H1 (cell line): ENCODE measurements around the gene CCDC8. TPM values are rescaled to one million over a fixed set of nuclear protein-coding genes. Genes with fewer than 3 reads are reported as not detected.
A peak's percentile ranks its signal among the peaks of the same experiment; 100 is the strongest.

Source experiments
- MAFK ChIP-seq: IDR thresholded peaks from 2 replicates; pipeline ENCODE4 v1.6.1; 2012; ENCODE audit warnings: low read depth, mild to moderate bottlenecking, improper control_type of control experiment, low read length
- polyA plus RNA-seq, 7 experiments: library from polyadenylated mRNA; depleted of rRNA in 3 of 7; stranded (reverse) in 5 of 7; unstranded in 2 of 7; fragments of >200 nt in 5 of 7; fragments of 200-250 nt in 2 of 7; gene quantifications; 1 replicate in 5 of 7; 2 replicates in 1 of 7; 4 replicates in 1 of 7; pipeline versions ENCODE4 v1.2.1 to v1.2.3, GENCODE V29; 2011 to 2013; ENCODE audit warnings: missing spikeins in 2 of 7, mixed read lengths in 2 of 7
- total RNA-seq: library from RNA; stranded (reverse); fragmentation: NEBNext Ultra II Directional; extraction: Animal tissue kit (Norgen Biotek cat#: 25700); gene quantifications from 2 replicates; pipeline ENCODE4 v1.2.1, GENCODE V29; 2021
- TF ChIP-seq, protein P1 (sequence below), 3 experiments: IDR thresholded peaks; 1 replicate in 2 of 3; 2 replicates in 1 of 3; pipeline versions ENCODE4 v1.5.1 to v1.6.1; 2011; ENCODE audit warnings: low read length in 3 of 3, mild to moderate bottlenecking in 3 of 3, inconsistent platforms in 2 of 3, low read depth in 1 of 3, moderate library complexity in 1 of 3; ENCODE audit not compliant: insufficient read depth in 1 of 3; ENCODE audit errors: control extremely low read depth in 1 of 3

Gene CCDC8
- total and polyA plus RNA-seq, 2 of the 8 experiments (the other 6 are each of a cell fraction or from before 2014, with no cell fraction given), result 4.9 to 13.6 TPM

DNA sequence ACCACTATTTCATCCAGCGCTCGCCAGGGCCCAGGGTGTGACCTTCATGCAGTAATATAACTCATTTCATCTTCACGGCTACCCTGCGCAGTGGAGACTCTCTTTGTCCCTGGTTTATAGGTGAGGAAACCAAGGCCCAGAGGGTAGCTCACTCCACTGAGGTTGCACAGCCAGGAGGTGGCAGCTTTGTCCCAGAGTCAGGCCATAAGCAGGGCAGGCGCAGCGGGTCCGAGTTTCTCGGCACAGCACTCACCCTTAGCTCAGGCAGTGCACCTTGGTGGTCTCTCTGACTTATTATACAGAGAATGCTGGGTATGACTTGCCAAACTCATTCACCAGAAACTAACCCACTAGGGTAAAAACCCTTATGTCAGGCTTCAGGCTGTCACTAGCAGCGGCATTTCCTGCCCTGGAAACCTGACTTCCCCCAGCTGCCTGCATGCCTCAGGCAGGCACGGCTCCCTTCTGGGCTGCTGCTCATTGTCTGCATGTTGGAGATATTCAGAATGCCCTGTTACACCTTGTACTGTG lies 41.9 kb downstream of the CCDC8 start (continued):
- TF ChIP-seq, protein P1, sequence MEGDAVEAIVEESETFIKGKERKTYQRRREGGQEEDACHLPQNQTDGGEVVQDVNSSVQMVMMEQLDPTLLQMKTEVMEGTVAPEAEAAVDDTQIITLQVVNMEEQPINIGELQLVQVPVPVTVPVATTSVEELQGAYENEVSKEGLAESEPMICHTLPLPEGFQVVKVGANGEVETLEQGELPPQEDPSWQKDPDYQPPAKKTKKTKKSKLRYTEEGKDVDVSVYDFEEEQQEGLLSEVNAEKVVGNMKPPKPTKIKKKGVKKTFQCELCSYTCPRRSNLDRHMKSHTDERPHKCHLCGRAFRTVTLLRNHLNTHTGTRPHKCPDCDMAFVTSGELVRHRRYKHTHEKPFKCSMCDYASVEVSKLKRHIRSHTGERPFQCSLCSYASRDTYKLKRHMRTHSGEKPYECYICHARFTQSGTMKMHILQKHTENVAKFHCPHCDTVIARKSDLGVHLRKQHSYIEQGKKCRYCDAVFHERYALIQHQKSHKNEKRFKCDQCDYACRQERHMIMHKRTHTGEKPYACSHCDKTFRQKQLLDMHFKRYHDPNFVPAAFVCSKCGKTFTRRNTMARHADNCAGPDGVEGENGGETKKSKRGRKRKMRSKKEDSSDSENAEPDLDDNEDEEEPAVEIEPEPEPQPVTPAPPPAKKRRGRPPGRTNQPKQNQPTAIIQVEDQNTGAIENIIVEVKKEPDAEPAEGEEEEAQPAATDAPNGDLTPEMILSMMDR (IDR thresholded peaks at IDR 0.05; ENCODE audit: control extremely low read depth in 1 of 3, insufficient read depth in 1 of 3, low read depth in 1 of 3, low read length in 3 of 3), result peak in 2 of 3 experiments; percentile 17 to 26; a peak in 3 of 4 replicates
- TF ChIP-seq MAFK, result no peak
